GM12875 (cell line): Measurements from ENCODE around the gene KRT27.

Source experiments
- H3K4me3 ChIP-seq: one replicate; pipeline ENCODE4 v1.5.1; 2011; ENCODE audit warnings: low read depth, low read length, control low read depth
- CTCF ChIP-seq: IDR thresholded peaks from 2 replicates; pipeline ENCODE4 v1.5.1; 2011; ENCODE audit warnings: low read depth, mild to moderate bottlenecking, control low read depth, inconsistent platforms, low read length, moderate library complexity, borderline replicate concordance; ENCODE audit not compliant: insufficient read depth

The KRT27 gene

DNA sequence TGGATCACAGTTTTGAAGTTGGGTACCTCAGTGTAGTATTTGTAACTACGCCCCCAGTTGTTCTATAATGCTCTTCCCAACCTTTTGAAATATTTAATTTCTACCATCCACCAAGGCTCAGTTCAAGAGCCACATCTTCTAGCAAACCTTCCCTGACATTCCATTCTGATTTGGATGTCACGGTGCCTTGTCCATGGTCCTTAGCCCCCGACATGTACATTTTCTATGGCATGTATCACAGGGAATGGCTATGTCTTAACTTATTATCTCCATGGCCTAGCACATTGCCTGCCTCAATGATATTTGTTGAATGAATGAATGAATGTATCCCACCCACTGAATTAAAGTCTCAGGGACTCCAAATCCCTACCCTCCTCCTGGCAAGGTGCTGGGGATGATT lies 23.8 kb upstream of the KRT27 start:
- no peak for TF ChIP-seq CTCF
- no peak overlapping the region for H3K4me3 ChIP-seq

DNA sequence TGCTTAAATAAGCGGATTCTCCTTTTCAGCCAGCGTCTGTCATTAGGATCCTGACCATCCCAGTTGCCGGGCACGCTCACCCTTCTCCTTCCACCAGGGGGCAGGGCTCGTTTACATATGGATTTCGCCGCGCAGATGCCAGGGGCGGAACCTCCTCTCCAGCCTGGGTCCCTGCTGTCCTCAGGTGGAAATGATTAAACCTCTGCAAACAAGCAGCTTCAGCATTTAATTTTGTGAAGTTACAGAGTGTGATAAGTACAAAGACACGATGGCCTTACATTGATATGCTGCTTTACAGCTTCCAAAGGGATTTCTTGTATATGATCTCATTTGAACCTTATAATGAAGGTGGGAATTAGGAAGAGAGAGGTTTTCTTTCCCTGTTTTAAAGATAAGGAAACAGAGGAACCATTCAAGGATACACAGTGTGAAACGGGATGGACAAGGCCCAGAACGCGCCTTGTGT lies 21.3 kb upstream of the KRT27 start:
- H3K4me3 ChIP-seq = no peak overlapping the region
- TF ChIP-seq CTCF = peak; percentile 79

DNA sequence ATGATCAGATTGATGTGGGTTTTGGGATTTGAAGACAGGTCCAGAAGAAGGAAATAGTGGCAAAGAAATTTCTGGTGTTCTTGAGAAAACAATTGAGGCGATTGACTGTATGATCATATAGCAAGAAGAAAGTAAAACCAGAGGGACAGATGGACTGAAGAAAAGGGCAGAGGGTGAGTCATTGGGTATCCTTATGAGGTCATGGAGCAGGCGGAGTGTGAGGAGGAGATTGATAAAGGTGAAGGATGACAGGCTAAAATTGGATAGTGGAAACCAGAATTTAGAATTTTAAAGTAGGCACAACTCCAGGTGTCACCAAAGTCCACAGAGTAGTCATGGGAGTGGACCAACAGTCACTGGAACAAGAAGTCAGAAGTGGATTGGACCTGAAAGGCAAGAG lies 18.8 kb upstream of the KRT27 start:
- H3K4me3 ChIP-seq = no peak overlapping the region

DNA sequence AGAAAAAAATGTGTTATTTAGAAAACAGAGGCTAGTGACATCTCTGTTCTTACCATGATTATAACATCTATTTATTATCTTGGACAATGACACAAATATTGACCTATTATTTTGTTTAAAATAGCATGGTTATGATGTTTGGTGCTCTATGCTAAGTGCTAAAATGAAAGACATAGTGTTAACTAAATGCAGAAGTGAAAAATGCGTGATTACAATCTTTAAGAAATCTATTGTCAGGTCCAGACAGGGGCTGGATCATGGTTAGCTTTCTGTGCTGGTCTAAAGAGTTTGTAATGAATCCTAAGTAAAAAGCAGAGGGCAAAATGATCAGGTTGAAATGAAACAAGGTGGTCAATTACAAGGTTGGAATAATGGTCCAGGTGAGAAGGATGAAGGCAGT lies 18.0 kb upstream of the KRT27 start:
- no peak for TF ChIP-seq CTCF

More for the DNA sequence above, 18.8 kb upstream of the KRT27 start:
- no peak for TF ChIP-seq CTCF

GRCh38 chr17:40799859-40800258 lies 17.5 kb upstream of the KRT27 start, which contains the start of gene KRT28:
TSS of gene KRT28 (minus strand) at chr17:40799959. CDS start at chr17:40799893, 66 bp downstream.
- TF ChIP-seq CTCF = no peak
- no peak within 1 kb of the TSS for H3K4me3 ChIP-seq

More for the DNA sequence above, 18.0 kb upstream of the KRT27 start:
- no peak overlapping the region for H3K4me3 ChIP-seq

GRCh38 chr17:40796846-40797245 lies 14.5 kb upstream of the KRT27 start:
- no peak for TF ChIP-seq CTCF
- H3K4me3 ChIP-seq = no peak overlapping the region

GRCh38 chr17:40795019-40795667 lies 12.8 kb upstream of the KRT27 start:
- no peak for TF ChIP-seq CTCF
- no peak overlapping the region for H3K4me3 ChIP-seq
